ENCODE results near the gene SCAI.

The SCAI gene

DNA sequence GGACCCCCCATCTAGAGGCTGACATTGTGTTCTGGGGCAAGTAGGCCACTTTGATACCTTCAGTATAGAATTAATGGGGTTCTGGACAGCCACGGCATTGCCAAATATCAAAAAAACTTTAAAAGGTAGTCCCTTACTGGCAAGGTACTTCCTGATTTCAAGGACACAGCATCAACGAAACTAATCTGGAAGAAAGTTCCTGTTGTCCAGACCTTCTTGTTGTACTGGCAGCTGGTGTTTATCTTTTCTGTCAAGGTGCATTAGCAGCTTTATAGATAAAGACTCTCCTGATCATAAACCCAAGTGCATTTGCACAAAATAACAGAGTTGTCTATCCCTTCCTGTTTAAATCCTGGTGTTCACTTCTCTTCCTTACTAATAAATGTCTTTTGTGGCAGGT, 178.7 kb downstream of the SCAI start:
- POLR2A ChIA-PET = interaction anchor here (0.7 kb wide), 1 partner anchor 198 kb away, joined by 6 read pairs; no protein-coding TSS in a partner anchor
- CTCF ChIA-PET = no interaction called here

DNA sequence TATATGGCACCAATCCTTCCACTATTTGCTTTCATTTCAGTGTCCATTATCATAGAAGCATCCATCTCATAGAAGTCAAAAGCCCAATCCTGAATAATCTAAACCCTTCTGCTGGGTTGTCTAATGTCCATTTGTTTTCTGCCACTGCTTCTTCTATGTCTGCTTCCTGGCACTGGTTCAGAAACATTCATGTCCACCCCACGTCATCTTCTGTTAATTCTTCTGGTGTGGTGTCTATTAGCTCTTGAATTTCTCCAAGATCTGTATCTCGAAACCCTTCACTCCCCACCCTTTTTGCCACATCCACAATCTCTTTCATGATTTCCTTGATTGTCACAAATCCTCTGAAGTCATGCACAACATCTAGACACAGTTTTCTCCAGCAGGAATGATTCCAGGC, 179.3 kb downstream of the SCAI start:
- no peaks in the 10 kb centered on the region for H3K36me3 ChIP-seq (ENCODE audit: control insufficient read depth in 2 of 2, insufficient read depth in 1 of 2, low read length in 2 of 2)
- ChIA-PET CTCF (interaction anchor here (1.2 kb wide), 1 partner anchor 8 kb away, joined by 3 read pairs; no protein-coding TSS in a partner anchor), POLR2A (no interaction called here)
- H3K27ac ChIP-seq (ENCODE audit: extremely low read depth, low read depth, low read length) = no peak overlapping the region
- no peaks in the 10 kb centered on the region for H3K4me1 ChIP-seq (ENCODE audit: control insufficient read depth, insufficient read depth, low read length)
- no peak overlapping the region for H3K4me3 ChIP-seq (ENCODE audit: low read depth, low read length)
- no peaks in the 10 kb centered on the region for H3K9me3 ChIP-seq (ENCODE audit: control insufficient read depth, insufficient read depth, low read depth, low read length)
- TF ChIP-seq ZNF792 (tag by site-specific recombination; IDR thresholded peaks at IDR 0.05) (no peak), ZNF311 (tag by site-specific recombination; IDR thresholded peaks at IDR 0.05; ENCODE audit: borderline replicate concordance) (no peak), ZNF37A (tag by site-specific recombination; IDR thresholded peaks at IDR 0.05) (no peak), ZNF529 (tag by site-specific recombination; IDR thresholded peaks at IDR 0.05; ENCODE audit: insufficient replicate concordance) (no peak), ZNF114 (tag by site-specific recombination; IDR thresholded peaks at IDR 0.05) (no peak), ZNF48 (tag by site-specific recombination; IDR thresholded peaks at IDR 0.05) (no peak)
- TF ChIP-seq, protein P1, sequence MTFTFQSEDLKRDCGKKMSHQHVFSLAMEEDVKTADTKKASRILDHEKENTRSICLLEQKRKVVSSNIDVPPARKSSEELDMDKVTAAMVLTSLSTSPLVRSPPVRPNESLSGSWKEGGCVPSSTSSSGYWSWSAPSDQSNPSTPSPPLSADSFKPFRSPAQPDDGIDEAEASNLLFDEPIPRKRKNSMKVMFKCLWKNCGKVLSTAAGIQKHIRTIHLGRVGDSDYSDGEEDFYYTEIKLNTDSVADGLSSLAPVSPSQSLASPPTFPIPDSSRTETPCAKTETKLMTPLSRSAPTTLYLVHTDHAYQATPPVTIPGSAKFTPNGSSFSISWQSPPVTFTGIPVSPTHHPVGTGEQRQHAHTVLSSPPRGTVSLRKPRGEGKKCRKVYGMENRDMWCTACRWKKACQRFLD (tag by site-specific recombination; IDR thresholded peaks at IDR 0.05) = no peak

More for the DNA sequence above, 178.7 kb downstream of the SCAI start:
- Histone ChIP-seq H3K4me1 (ENCODE audit: control insufficient read depth, insufficient read depth, low read length) (no peaks in the 10 kb centered on the region), H3K4me3 (ENCODE audit: low read depth, low read length) (no peak overlapping the region), H3K9me3 (ENCODE audit: control insufficient read depth, insufficient read depth, low read depth, low read length) (no peaks in the 10 kb centered on the region), H3K27ac (ENCODE audit: extremely low read depth, low read depth, low read length) (no peak overlapping the region), H3K36me3 (ENCODE audit: control insufficient read depth in 2 of 2, insufficient read depth in 1 of 2, low read length in 2 of 2) (no peaks in the 10 kb centered on the region)
- TF ChIP-seq ZNF391 (tag by site-specific recombination; IDR thresholded peaks at IDR 0.05; ENCODE audit: borderline replicate concordance, low read depth) = no peak
- no peak for TF ChIP-seq ZBTB1 (tag by site-specific recombination; IDR thresholded peaks at IDR 0.05)
- no peak for TF ChIP-seq HOXA7 (CRISPR knock-in tag; IDR thresholded peaks at IDR 0.05; ENCODE audit: borderline replicate concordance)
- TF ChIP-seq KLF8 (tag by site-specific recombination; IDR thresholded peaks at IDR 0.05) = no peak
- no peak for TF ChIP-seq RBAK (tag by site-specific recombination; IDR thresholded peaks at IDR 0.05)
- TF ChIP-seq ZNF521 (tag by site-specific recombination; IDR thresholded peaks at IDR 0.05) = no peak
- TF ChIP-seq ZNF133 (tag by site-specific recombination; IDR thresholded peaks at IDR 0.05) = no peak
- TF ChIP-seq ZNF600 (tag by site-specific recombination; IDR thresholded peaks at IDR 0.05) = no peak
- TF ChIP-seq ZNF555 (tag by site-specific recombination; conservative IDR thresholded peaks at IDR 0.05) = no peak
- no peak for TF ChIP-seq ZNF548 (tag by site-specific recombination; IDR thresholded peaks at IDR 0.05)

DNA sequence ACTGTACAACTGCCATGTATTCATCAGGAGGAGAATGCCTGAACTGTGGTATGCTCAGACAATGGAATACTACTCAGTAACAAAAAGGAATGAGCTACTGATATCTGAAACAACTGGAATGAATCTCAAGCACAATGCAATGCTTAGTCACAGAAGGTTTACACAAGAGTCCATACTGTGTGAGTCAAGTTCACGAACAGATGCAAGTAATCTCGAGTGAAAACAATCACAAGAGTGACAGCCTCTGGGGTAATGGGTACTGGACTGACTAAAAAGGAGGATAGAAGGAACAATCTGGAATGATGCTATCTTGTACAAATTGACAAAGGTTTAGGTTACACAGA, 182.9 kb downstream of the SCAI start:
- Histone ChIP-seq H3K4me1 (ENCODE audit: control insufficient read depth, insufficient read depth, low read length) (no peaks in the 10 kb centered on the region), H3K27ac (ENCODE audit: extremely low read depth, low read depth, low read length) (no peak overlapping the region), H3K4me3 (ENCODE audit: low read depth, low read length) (no peak overlapping the region), H3K9me3 (ENCODE audit: control insufficient read depth, insufficient read depth, low read depth, low read length) (no peaks in the 10 kb centered on the region), H3K36me3 (ENCODE audit: control insufficient read depth in 2 of 2, insufficient read depth in 1 of 2, low read length in 2 of 2) (no peaks in the 10 kb centered on the region; a peak in 1 of 3 replicates)
- no peak for TF ChIP-seq ZNF560 (tag by site-specific recombination; IDR thresholded peaks at IDR 0.05; ENCODE audit: borderline replicate concordance)
- no peak for TF ChIP-seq ZNF184 (tag by site-specific recombination; IDR thresholded peaks at IDR 0.05)
- peak; percentile 12; the same call in 1 of the 2 replicates for TF ChIP-seq ZNF146 (tag by site-specific recombination; IDR thresholded peaks at IDR 0.05)
- TF ChIP-seq, protein P2, sequence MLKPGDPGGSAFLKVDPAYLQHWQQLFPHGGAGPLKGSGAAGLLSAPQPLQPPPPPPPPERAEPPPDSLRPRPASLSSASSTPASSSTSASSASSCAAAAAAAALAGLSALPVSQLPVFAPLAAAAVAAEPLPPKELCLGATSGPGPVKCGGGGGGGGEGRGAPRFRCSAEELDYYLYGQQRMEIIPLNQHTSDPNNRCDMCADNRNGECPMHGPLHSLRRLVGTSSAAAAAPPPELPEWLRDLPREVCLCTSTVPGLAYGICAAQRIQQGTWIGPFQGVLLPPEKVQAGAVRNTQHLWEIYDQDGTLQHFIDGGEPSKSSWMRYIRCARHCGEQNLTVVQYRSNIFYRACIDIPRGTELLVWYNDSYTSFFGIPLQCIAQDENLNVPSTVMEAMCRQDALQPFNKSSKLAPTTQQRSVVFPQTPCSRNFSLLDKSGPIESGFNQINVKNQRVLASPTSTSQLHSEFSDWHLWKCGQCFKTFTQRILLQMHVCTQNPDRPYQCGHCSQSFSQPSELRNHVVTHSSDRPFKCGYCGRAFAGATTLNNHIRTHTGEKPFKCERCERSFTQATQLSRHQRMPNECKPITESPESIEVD (tag by site-specific recombination; IDR thresholded peaks at IDR 0.05) = no peak
- no peak for TF ChIP-seq ZBTB7A (tag by site-specific recombination; IDR thresholded peaks at IDR 0.05; ENCODE audit: low read depth)
- POLR2A ChIA-PET = no interaction called here
- CTCF ChIA-PET = interaction anchor here (1.0 kb wide), 1 partner anchor 12 kb away, joined by 6 read pairs; no protein-coding TSS in a partner anchor
